HG03432 (cell line): Measurements from ENCODE around the gene MCTP1.

Experiments
- ATAC-seq: cut with Tn5 transposase; IDR thresholded peaks from one replicate; pipeline ENCODE4 v1.9.1; 2021; ENCODE audit warnings: mild to moderate bottlenecking, moderate library complexity; ENCODE audit not compliant: unreplicated experiment

Gene MCTP1

GRCh38 chr5:94778732-94779131 lies 506.2 kb downstream of the MCTP1 start:
- ATAC-seq = no peak

GRCh38 chr5:94778299-94778698 lies 506.6 kb downstream of the MCTP1 start:
- no peak for ATAC-seq

DNA sequence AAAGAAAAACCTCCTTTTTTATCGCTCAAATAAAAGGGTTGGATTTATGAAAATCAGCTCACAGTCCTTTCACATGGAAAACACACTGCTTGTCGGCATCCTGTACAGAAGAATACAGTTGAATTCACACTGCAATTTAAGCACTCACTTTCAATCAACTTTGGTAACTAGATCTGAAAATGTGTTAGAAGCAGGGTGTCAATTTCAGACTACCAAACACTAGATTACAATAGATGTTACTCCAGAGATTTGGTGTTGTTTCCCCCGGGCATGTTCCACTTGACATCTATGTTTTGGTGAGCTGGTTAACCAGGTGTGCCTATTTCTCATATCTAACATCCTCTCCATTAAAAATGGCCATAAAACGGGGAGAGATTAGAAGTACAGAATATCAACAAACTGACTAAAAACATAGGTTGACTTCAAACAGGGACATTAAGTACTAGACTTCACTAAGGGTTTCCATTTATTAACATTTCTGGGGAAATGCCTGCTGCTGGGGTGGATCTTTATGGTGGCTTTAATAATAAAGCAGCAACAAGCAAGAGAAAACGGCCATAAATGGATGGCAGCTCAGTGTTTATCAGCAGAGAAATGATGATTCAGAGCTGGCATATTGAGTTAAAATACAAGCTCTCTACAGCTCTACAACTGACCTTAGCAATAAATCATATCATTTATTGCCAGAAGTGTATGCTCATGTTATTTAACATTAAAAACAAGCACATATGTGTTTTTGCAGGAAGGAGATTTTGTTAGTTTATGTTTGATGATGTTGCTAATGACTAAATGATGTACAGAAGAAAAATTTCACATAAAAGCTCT lies 507.6 kb downstream of the MCTP1 start:
- ATAC-seq = no peak

GRCh38 chr5:94776167-94776566 lies 508.7 kb downstream of the MCTP1 start:
- no peak for ATAC-seq

DNA sequence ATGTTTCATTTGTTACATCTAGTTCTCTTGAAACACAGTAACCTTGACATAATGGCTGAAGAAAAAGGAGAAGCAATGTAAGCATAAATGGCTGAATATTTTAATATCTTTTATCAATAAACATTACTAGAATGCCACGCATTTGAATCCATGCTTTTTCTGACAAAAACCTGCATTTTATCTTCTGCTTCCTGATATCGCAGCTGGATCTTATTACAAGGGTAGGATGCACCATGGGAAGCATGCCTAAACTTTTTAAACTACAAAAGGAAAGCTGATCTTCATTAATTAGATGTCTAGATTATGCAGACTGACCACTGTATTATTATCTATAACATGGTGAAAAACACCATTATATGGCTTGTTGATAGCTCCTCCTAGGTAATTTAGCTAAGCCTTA lies 509.8 kb downstream of the MCTP1 start:
- no peak for ATAC-seq

DNA sequence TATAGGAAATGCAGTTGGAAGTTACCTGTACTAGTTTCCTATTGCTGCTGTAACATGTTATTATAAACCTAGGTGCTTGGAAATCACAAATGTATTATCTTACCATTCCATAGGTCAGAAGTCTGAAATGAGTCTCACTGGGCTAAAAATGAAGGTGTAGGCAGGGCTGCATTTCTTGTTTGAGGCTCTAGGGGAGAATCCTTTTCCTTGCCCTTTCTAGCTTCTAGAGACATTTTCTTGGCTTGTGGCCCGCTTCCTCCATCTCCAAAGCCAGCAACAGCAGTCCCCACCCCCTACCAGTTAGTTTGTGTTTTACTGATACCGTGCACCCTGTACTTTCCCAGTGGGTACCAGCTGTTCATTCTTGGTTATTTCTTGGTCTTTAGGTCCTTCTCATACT lies 513.2 kb downstream of the MCTP1 start:
- no peak for ATAC-seq

DNA sequence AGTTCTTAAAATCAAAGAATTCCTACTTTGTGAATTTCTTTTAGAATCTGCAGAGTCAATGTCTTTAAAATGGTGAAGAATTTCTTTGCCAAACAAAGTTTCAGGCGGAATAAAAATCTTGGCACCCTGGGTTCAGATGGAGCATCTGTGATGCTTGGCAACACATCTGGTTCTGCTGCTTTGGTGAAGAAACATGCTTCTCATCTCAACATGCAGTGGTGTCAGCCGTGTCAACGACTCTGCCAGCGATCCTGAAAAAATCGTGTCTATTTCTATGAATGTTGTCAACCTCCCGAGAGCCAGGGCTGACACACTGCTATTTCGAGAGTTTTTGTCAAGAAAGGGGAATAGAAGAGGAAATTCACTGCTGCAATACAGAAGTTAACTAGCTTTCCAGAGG lies 514.9 kb downstream of the MCTP1 start:
- ATAC-seq = no peak

DNA sequence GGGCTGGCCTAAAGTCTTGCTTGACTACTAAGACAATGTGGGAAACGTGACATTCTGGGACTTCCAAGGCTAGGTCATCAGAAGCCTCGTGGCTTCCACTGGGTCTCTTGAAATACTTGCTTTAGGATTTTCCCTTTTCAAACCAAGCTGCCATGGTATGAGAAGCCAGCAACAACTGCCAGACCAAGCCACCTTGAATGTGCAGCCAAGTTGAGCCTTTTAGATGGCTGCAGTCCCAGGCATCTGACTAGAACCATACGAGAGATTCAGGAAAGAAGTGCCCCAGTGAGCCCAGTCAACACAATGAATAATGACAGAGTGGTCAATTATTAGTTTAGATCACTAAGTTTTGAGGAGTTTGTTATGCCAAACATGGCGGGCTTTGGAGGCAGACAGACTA lies 523.1 kb downstream of the MCTP1 start:
- ATAC-seq = no peak

DNA sequence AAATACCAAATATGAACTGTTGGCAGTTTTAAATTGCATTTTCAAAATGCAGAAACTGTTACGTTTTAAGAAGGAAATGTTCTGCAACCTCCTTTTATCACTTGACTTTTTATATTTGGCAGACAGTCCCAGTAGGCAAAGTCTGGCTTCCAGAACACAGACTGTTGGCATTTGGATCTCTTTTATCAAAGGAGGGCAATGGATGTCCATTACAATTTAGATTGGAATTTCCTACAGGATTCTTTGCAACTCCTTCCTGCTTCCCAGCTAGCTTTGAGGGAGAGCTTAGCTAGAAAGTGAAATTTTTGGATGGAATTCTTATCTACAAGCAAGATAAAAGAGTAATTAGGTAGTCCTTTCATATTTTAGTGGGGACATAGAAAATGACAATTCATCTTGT lies 523.8 kb downstream of the MCTP1 start:
- ATAC-seq = no peak

DNA sequence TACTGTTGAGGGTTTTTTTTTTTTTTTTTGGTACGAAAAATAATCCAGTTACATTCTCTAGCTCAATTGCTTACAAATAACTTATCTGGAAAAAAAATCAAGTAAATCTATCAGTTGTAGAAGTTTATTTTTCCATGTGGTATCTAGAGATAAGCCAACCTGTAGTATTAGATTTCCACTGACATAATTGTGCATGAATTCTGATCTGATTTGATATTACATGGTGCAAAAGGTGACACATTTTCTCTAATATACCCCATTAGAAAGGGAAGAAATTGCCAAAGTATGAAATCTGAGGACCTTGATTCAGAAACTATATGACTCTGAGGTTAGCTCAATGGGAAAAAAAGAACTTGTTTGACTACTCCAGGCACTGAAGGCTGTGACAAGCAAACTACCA lies 524.9 kb downstream of the MCTP1 start:
- no peak for ATAC-seq

DNA sequence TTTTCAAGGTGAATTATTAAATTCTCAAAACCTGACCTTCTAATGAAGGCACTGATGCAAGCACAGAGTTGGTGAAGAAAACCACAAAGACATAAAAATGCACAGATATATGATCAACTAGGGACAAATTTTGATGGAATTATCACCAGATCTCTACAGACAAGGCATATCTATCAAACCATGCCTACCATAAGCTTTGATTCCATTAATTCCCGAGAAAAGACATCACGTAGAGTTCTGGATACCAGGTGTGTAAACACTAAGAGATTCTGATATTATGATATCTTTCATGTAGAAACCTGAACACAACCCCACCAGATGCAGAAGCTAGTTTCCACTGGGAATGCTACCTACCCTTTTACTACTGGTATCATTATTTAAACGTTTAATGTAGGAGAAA lies 525.9 kb downstream of the MCTP1 start:
- ATAC-seq = no peak

DNA sequence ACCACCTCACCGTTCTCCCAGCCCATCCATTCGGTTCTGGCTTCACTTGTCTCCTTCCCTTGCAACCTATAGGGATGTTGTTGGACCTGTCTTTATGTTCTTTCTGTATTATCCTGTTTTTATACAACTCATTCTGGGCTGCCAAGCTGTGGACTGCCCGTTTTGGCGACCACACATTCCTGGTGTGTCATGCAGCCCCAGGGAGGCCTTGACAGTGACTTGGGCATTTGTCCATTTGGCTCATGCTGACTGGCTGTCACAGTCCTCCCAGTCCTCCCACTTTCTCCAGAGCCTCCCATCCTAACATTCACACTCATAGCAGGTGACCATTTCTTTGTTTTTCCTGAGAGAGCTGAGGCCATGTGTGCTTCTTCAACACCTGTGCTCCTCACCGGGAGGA lies 530.1 kb downstream of the MCTP1 start:
- ATAC-seq = no peak

DNA sequence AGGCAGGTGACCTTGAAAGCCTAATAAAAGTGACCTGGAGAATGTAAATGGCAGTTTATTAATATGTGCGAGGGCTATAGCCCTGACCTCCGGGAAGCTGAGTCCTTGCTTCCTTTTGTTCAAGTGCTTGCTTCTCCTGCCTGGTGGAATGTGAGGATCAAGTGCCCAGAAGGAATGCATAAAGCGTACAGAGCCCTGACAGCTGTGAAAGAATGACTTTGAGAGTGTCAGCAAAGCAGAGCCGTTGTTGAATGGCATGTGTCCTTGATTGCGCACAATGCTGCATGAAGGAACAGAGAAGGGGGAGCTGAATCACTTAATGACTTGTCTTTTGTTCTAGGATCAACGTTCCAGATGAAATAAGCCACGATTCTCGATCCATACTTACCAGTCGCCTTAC lies 533.4 kb downstream of the MCTP1 start:
- ATAC-seq = no peak

DNA sequence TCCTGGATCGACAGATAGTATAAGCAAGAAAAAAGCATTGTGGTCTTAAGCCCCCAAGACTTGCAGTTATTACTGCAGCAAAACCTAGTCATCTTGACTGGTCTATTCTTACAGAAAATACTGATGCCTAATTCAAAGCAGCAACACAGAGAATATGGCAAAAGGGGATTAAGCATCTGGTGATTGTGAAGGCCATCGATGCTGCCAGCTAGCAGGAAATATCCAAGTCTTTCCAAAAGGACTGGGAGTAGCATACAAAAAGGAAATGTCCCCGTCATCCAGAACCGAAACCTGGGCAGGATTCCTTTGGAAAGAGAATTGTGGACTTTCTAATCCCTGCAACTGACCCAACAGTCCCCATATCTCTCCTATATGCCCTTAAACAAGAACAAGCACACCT lies 534.2 kb downstream of the MCTP1 start:
- ATAC-seq = no peak

DNA sequence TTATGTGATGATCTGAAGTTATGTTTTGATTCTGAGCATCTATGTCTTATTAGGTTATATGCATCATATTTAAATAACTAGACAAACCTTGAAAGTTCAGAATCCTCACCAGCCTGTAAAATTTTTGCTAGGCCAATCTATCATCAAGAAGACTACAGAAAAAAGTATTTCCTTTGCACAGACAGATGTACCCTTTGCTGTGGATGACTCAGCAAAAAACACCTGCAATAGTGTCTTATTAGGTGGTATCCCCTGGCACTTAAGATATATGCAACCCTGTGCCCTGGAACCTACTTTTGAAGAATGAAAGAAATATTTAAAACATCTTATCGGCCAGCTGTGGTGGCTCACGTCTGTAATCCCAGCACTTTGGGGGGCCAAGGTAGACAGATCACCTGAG lies 535.9 kb downstream of the MCTP1 start:
- peak; percentile 28 for ATAC-seq

DNA sequence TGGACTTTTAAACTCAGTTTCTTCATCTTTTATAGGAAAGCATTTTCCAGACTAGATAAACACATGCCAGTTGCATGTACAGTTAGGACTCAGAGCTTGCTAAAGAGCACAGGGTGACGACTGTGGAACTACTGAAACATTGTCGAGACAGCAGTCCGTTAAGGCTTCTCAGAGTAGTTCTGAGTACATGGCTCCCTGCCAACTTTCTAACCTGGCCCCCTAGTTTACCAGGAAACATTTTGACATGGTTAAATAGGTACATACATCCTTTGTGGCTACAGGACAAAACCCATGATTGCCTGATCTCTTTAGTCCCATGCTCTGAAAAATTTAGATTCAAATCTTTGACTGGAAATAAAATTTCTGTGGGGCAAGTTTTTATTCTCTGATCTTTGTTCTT lies 536.7 kb downstream of the MCTP1 start:
- no peak for ATAC-seq

DNA sequence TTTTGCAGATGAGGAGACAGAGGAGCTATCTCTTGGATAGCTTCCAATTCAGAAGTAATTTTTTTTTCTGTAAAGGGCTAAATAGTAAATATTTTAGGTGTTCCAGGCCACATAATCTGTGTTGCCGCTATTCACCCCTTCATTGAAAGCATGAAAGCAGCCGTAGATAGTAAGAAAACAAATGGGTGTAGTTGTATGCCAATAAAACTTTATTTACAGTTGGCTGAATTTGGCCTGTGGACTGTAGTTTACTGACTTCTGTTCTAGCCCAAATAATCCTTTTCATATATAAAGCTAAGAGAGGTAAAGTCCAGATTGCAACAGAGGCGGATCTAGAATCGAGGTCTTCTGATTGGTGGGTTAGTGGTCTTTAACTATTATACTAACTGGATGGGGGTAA lies 537.5 kb downstream of the MCTP1 start:
- ATAC-seq = no peak

DNA sequence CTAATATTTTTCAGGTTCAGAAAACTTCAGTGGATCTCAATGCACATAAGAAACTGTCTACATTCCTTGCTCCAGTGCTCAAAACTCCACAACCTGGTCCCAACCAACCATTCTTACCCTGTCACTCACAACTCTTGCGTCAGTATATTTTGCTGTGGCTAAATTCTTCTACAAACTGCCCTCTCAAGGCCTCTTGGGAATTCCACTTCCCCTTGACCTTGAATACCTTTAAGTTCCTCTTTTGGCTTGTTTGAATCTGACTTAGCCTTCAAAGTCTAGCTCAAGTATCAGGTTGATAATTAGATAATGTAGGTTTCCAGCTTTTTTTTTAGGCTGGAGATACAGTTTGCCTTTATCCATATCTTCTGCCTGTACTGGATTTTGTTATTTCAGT lies 538.2 kb downstream of the MCTP1 start:
- peak; percentile 66 for ATAC-seq

- ATAC-seq = peak; percentile 74
Observed at GRCh38 chr5:94745786-94746730, 538.8 kb downstream of the MCTP1 start.

DNA sequence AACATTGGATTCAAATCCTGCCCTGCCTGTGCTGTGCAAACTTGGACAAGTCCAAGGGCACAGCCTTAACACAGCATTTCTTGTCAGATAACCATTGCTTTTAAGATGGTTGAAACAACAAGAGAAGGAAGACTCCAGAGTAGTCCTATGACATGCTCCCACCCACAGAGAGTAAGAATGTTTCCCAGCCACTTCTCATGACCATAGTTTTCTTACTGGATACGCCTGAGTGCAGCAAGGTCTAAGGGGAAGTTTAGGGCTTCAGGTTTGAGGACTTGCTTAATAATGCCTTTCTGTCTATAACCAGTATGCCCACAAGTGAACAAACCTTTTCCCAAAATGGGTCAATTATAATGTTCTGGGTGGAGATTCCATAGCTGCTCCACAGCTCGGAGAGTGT lies 540.0 kb downstream of the MCTP1 start:
- ATAC-seq = no peak

DNA sequence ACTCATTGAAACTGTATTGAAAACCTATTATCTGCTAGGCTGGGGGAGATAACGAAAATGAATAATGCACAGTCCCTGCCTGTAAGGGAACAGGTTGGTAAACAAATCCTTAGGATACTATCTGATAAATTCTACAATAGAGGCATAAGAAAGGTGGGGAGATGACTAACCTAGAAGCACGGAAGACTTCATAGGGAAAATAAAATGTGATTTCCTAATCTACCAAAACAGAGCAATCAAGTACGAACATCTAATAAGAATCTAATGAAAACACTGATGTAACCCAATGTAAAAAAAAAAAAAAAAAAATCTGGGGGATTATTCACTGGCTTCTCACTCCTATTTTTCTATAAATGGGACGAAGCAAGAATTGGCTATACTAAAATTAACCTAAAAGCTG lies 542.0 kb downstream of the MCTP1 start:
- no peak for ATAC-seq

DNA sequence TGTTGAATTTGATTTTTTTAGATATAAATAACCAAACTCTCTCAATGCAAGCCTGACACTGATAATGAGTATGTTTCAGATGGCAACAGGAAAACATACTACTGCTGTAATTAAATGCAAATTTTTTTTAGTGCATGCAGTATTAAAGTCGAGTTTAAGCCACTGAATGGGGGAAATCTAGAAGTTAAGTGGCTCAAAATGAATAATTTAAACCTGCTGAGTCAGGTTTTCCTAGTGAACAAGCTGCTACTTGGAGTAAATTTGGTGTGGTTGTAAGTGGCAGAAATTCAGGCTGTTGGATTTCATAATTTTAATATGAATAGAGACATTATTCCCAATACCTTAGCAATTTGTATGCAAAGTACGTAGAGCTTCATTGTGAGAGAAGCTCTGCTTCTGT lies 544.6 kb downstream of the MCTP1 start:
- no peak for ATAC-seq
